Mesenchymal stem cell (in vitro differentiated cells and primary cell): ENCODE measurements around the gene EPHA2.

Experiments
- DNase-seq: peaks from one replicate; pipeline ENCODE4 v3.0.0-alpha.2; 2013
- H2AFZ ChIP-seq: one replicate; pipeline ENCODE4 v1.6.1; 2013; ENCODE audit warnings: low read depth, mild to moderate bottlenecking, control low read depth, inconsistent platforms, low read length, moderate library complexity
- H2AK5ac ChIP-seq: 2 replicates; pipeline ENCODE4 v1.6.1; 2013; ENCODE audit warnings: low read length, moderate library complexity, mild to moderate bottlenecking, inconsistent platforms; ENCODE audit not compliant: severe bottlenecking
- H2BK120ac ChIP-seq: one replicate; pipeline ENCODE4 v1.6.1; 2013; ENCODE audit warnings: low read depth, mild to moderate bottlenecking, inconsistent platforms, low read length, moderate library complexity
- H2BK12ac ChIP-seq, 2 experiments: one replicate each; pipeline ENCODE4 v1.6.1; 2013; ENCODE audit warnings: inconsistent platforms in 2 of 2, low read length in 2 of 2, mild to moderate bottlenecking in 2 of 2, moderate library complexity in 2 of 2, control low read depth in 1 of 2
- H2BK15ac ChIP-seq: one replicate; pipeline ENCODE4 v1.6.1; 2013; ENCODE audit warnings: mild to moderate bottlenecking, low read depth, inconsistent platforms; ENCODE audit not compliant: poor library complexity, severe bottlenecking
- H2BK5ac ChIP-seq: 2 replicates; pipeline ENCODE4 v1.6.1; 2013; ENCODE audit warnings: low read depth, mild to moderate bottlenecking, low read length, control low read depth, inconsistent platforms; ENCODE audit not compliant: poor library complexity, severe bottlenecking
- H3K14ac ChIP-seq, 2 experiments: one replicate each; pipeline ENCODE4 v1.6.1; 2013; ENCODE audit warnings: inconsistent platforms in 2 of 2, low read length in 2 of 2, control low read depth in 1 of 2, mild to moderate bottlenecking in 1 of 2, moderate library complexity in 1 of 2
- H3K18ac ChIP-seq, 2 experiments: one replicate each; pipeline ENCODE4 v1.6.1; 2013; ENCODE audit warnings: inconsistent platforms in 2 of 2, low read length in 2 of 2, control low read depth in 1 of 2, low read depth in 1 of 2, mild to moderate bottlenecking in 1 of 2
- H3K23ac ChIP-seq, 2 experiments: one replicate each; pipeline ENCODE4 v1.6.1; 2013; ENCODE audit warnings: inconsistent platforms in 2 of 2, low read length in 2 of 2, mild to moderate bottlenecking in 2 of 2, moderate library complexity in 2 of 2, control low read depth in 1 of 2
- H3K27ac ChIP-seq: 2 replicates; pipeline ENCODE4 v1.5.1; 2013; ENCODE audit warnings: mild to moderate bottlenecking, moderate library complexity, low read length, control low read depth, inconsistent platforms; ENCODE audit not compliant: poor library complexity, severe bottlenecking
- H3K27me3 ChIP-seq, 2 experiments: 2 replicates each; pipeline versions ENCODE4 v1.6.1 to v1.7.0; 2013; ENCODE audit warnings: low read length in 2 of 2, mild to moderate bottlenecking in 2 of 2, moderate library complexity in 2 of 2, control low read depth in 1 of 2, inconsistent platforms in 1 of 2; ENCODE audit not compliant: control insufficient read depth in 1 of 2, insufficient read depth in 1 of 2
- H3K36me3 ChIP-seq, 2 experiments: 2 replicates each; pipeline versions ENCODE4 v1.6.1 to v1.7.0; 2013; ENCODE audit warnings: low read length in 2 of 2, control low read depth in 1 of 2, inconsistent platforms in 1 of 2, low read depth in 1 of 2, mild to moderate bottlenecking in 1 of 2; ENCODE audit not compliant: insufficient read depth in 2 of 2, control insufficient read depth in 1 of 2
- H3K4ac ChIP-seq, 2 experiments: one replicate each; pipeline ENCODE4 v1.6.1; 2013; ENCODE audit warnings: inconsistent platforms in 2 of 2, low read length in 2 of 2, mild to moderate bottlenecking in 2 of 2, moderate library complexity in 2 of 2, control low read depth in 1 of 2, low read depth in 1 of 2
- H3K4me1 ChIP-seq: 2 replicates; pipeline ENCODE4 v1.6.1; 2013; ENCODE audit warnings: low read depth, low read length, control low read depth; ENCODE audit not compliant: control insufficient read depth, insufficient read depth
- H3K4me2 ChIP-seq: 2 replicates; pipeline ENCODE4 v1.6.1; 2013; ENCODE audit warnings: low read length, mild to moderate bottlenecking, inconsistent platforms; ENCODE audit not compliant: poor library complexity, severe bottlenecking
- H3K4me3 ChIP-seq, 2 experiments: 2 replicates each; pipeline versions ENCODE4 v1.5.1 to v1.7.0; 2013; ENCODE audit warnings: low read length in 2 of 2, mild to moderate bottlenecking in 2 of 2, control low read depth in 1 of 2, low read depth in 1 of 2; ENCODE audit not compliant: insufficient read depth in 1 of 2
- H3K79me1 ChIP-seq: replicated peaks from 2 replicates; pipeline ENCODE4 v1.6.1; 2013; ENCODE audit warnings: mild to moderate bottlenecking, control low read depth, low read length, inconsistent platforms; ENCODE audit not compliant: poor library complexity, severe bottlenecking
- H3K9ac ChIP-seq: 2 replicates; pipeline ENCODE4 v1.7.0; 2013; ENCODE audit warnings: mild to moderate bottlenecking, low read length, moderate library complexity
- H3K9me3 ChIP-seq: 2 replicates; pipeline ENCODE4 v1.7.0; 2013; ENCODE audit warnings: mild to moderate bottlenecking, low read length; ENCODE audit not compliant: control insufficient read depth
- H4K8ac ChIP-seq: one replicate; pipeline ENCODE4 v1.6.1; 2013; ENCODE audit warnings: inconsistent platforms, mild to moderate bottlenecking, low read length, moderate library complexity
- H4K91ac ChIP-seq: one replicate; pipeline ENCODE4 v1.6.1; 2013; ENCODE audit warnings: mild to moderate bottlenecking, low read length, inconsistent platforms
- WGBS: methylation state at CpG from one replicate; pipeline ENCODE4 v1.1.7; 2013; ENCODE audit warnings: mixed read lengths; 5-methylcytosine and 5-hydroxymethylcytosine counted together

Gene EPHA2

DNA sequence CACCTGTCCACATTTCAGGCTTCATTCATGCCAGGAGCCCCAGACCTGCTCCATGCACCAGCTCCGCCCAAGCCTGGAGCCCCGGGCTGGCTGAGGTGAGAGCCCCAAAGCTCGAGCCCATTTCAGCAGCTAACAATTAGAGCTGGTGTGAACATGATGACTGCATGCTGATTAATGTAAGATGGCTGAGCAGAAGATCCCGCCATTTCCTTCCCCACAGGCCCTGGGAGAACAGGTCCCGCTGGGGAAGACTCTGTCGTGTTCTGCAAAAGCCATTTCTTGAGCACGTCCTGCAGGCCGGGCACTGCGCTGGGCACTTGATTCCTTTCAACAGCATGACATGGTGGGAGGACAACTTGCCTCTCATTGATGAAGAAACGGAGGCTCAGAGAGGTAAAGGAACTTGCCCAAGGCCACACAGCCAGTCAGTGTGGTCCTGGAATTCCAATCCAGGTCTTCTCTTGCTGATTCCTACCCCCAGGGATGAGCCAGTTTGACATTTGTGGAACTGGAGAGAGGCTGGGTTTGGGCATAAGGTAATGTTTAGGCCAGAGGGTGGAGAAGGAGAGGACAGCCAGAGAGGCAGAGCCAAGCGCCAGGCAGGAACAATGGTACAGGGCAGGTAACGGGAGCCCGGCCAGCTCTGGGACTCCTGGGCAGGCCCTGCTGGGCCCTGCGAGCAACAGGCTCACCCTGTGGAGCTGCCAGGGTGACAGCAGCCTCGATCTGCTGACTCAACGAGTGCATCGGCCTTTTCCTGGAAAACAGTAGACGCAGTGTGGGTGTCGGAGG is 28.1 kb upstream of the EPHA2 start:
- Histone ChIP-seq H3K4ac (peak overlapping the region in 1 of 2 experiments; percentile 15), H2BK12ac (peak overlapping the region; percentile 49 to 83)
- no peak for DNase-seq

DNA sequence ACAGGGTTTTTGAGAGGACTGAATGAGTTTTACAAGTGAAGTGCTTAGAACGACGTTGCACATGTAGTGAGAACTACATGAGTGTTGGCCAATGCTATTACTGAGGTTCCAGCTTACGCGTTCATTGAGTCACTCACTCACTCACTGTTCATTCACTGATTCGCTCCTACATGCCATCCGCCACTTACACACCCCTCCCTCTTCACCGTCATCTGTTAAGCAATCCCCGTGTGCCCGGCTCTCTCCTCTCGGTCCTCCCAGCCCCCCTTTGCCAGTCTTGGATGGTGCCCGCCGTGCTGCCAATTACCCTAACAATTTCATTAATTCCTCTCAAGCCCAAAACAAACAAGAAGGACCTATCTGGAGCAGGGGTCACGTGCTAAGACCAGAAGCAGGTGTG is 27.3 kb upstream of the EPHA2 start:
- no peak overlapping the region for H4K8ac ChIP-seq
- 93% methylated on average over 13 of the region's 13 CpGs for WGBS

More for the DNA sequence above, 28.1 kb upstream of the EPHA2 start:
- Histone ChIP-seq H3K14ac (no peak overlapping the region), H4K91ac (peak overlapping the region; percentile 70), H3K4me2 (no peak overlapping the region), H2AFZ (no peak overlapping the region), H2BK120ac (peak overlapping the region; percentile 27), H3K79me1 (peaks cover 12% of the 10 kb centered on the region), H3K4me1 (peaks cover 49% of the 10 kb centered on the region), H3K27me3 (no peaks in the 10 kb centered on the region), H3K36me3 (no peaks in the 10 kb centered on the region), H3K23ac (no peak overlapping the region), H3K27ac (no peak overlapping the region), H2BK5ac (no peak overlapping the region), H2BK15ac (peak overlapping the region; percentile 77), H2AK5ac (peak overlapping the region; percentile 12), H3K9me3 (no peaks in the 10 kb centered on the region), H3K4me3 (no peak overlapping the region), H3K9ac (no peak overlapping the region), H4K8ac (peak overlapping the region; percentile 82), H3K18ac (no peak overlapping the region)
- 87% methylated on average over 18 of the region's 19 CpGs for WGBS

DNA sequence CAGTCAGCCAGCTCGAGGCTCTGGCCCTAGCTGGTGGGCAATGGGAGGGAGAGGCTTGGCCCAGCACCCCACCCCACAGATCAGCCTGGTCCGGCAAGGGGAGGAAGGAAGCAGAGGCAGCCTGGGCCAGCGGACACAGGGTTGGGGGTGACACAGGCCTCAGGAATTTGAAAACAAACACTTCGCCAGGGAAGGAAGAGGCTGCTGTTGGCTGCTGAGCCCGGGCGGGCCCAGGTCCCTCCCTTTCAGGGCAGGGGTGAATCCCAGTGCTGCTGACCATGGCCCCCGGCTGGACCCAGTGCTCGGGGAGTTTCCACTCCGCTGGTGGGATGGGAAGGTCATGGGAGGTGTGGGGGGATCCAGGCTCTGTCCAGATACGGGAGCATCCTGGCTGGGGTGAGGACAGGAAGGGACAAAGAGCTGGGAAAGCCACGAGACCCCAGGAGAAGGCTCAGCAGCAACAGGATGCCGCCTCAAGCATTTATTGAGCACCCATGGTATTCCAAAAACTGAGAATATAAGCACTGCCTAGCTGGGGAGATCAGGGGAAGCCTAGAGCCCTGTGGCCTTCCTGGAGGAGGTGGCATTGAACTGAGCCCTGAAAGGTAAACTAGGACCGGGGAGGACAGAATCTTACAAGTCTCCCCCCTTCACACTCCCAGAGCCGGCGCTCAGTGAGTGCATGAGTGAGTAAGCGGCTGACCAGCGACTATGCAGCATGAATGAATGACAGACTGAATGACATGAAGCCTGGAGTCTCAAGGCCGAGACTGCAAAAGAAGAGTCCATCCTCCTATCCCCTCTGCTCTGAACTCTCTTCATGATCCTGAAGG is 26.2 kb upstream of the EPHA2 start:
- Histone ChIP-seq H3K14ac (no peak overlapping the region), H3K27ac (peak overlapping the region; percentile 98), H3K36me3 (no peaks in the 10 kb centered on the region), H4K8ac (peak overlapping the region; percentile 97), H3K9ac (peak overlapping the region; percentile 85), H2BK120ac (peak overlapping the region; percentile 100), H3K18ac (peak overlapping the region; percentile 95 to 100), H2BK12ac (peak overlapping the region; percentile 96 to 98), H3K9me3 (no peaks in the 10 kb centered on the region), H2BK5ac (peak overlapping the region; percentile 96), H3K4me3 (peak overlapping the region in 1 of 2 experiments; percentile 19), H3K4ac (peak overlapping the region; percentile 93 to 97), H3K4me1 (peaks cover 52% of the 10 kb centered on the region), H3K23ac (no peak overlapping the region), H4K91ac (peak overlapping the region; percentile 95), H2AFZ (no peak overlapping the region), H3K4me2 (peak overlapping the region; percentile 19), H3K27me3 (no peaks in the 10 kb centered on the region), H2BK15ac (peak overlapping the region; percentile 89), H3K79me1 (peaks cover 11% of the 10 kb centered on the region), H2AK5ac (peak overlapping the region; percentile 97)
- DNase-seq, result peak; percentile 95
- 21% methylated on average over 18 of the region's 18 CpGs for WGBS

More for the DNA sequence above, 27.3 kb upstream of the EPHA2 start:
- Histone ChIP-seq H4K91ac (peak overlapping the region; percentile 52), H3K4me1 (peaks cover 48% of the 10 kb centered on the region), H2BK5ac (no peak overlapping the region), H3K27ac (no peak overlapping the region), H2BK120ac (peak overlapping the region; percentile 27), H3K14ac (no peak overlapping the region), H3K9me3 (no peaks in the 10 kb centered on the region), H3K4me3 (no peak overlapping the region), H2AK5ac (peak overlapping the region; percentile 69), H3K79me1 (peaks cover 12% of the 10 kb centered on the region), H3K4me2 (no peak overlapping the region), H2BK15ac (no peak overlapping the region), H2BK12ac (peak overlapping the region; percentile 57 to 83), H3K23ac (no peak overlapping the region), H3K18ac (peak overlapping the region; percentile 43 to 70), H3K27me3 (no peaks in the 10 kb centered on the region), H3K36me3 (no peaks in the 10 kb centered on the region), H3K4ac (peak overlapping the region in 1 of 2 experiments; percentile 26), H3K9ac (peak overlapping the region; percentile 85), H2AFZ (no peak overlapping the region)
- peak; percentile 72 for DNase-seq
